Kidney (tissue), 14 donors: ENCODE results near the gene C3orf33. TPM values are rescaled to one million over a fixed set of nuclear protein-coding genes. Genes with fewer than 3 reads are reported as not detected.

Experiments used
- DNase-seq, 5 donors: peaks; one replicate each; pipeline ENCODE4 v3.0.0-alpha.2; 2013 to 2020
- FAIRE-seq: peaks from 2 replicates; lab custom pipeline; 2012; peaks lifted over from hg19 to GRCh38; lab: Jason Lieb, UNC
- H3K27ac ChIP-seq, 2 donors: one replicate each; pipeline ENCODE4 v1.7.0; 2013; ENCODE audit warnings: low read depth in 2 of 2, low read length in 2 of 2, inconsistent platforms in 1 of 2
- H3K27me3 ChIP-seq: one replicate; pipeline ENCODE4 v1.7.1; 2013; ENCODE audit warnings: low read length, inconsistent platforms; ENCODE audit not compliant: control insufficient read depth, insufficient read depth
- H3K36me3 ChIP-seq, 3 donors: one replicate each; pipeline versions ENCODE4 v1.7.0 to v1.7.1; 2013; ENCODE audit warnings: low read length in 3 of 3, control low read depth in 1 of 3, inconsistent platforms in 1 of 3; ENCODE audit not compliant: insufficient read depth in 3 of 3, control insufficient read depth in 2 of 3
- H3K4me1 ChIP-seq, 3 donors: one replicate each; pipeline versions ENCODE4 v1.7.0 to v1.7.1; 2013; ENCODE audit warnings: low read length in 3 of 3, inconsistent platforms in 1 of 3, low read depth in 1 of 3; ENCODE audit not compliant: control insufficient read depth in 2 of 3, insufficient read depth in 2 of 3
- H3K4me3 ChIP-seq, 3 donors: one replicate each; pipeline versions ENCODE4 v1.7.0 to v1.8.1; 2013; ENCODE audit warnings: low read length in 3 of 3, control low read depth in 1 of 3, inconsistent platforms in 1 of 3
- H3K9ac ChIP-seq, 3 donors: one replicate each; pipeline versions ENCODE4 v1.7.0 to v1.7.1; 2013; ENCODE audit warnings: low read length in 3 of 3, control low read depth in 1 of 3, inconsistent platforms in 1 of 3
- H3K9me3 ChIP-seq, 3 donors: one replicate each; pipeline versions ENCODE4 v1.7.0 to v1.7.1; 2013; ENCODE audit warnings: low read length in 3 of 3, control low read depth in 1 of 3, inconsistent platforms in 1 of 3; ENCODE audit not compliant: control insufficient read depth in 2 of 3, insufficient read depth in 1 of 3
- CTCF ChIP-seq: IDR thresholded peaks from 3 replicates; pipeline ENCODE4 v1.5.1; 2012; ENCODE audit warnings: mild to moderate bottlenecking, moderate library complexity, borderline replicate concordance; ENCODE audit not compliant: insufficient read depth; ENCODE audit errors: extremely low read depth
- intact Hi-C: fragments of 100-400 bp; cut with DNase I; formaldehyde crosslinking; loops from one replicate; pipeline ENCODE4 v1.11.1; 2022
- polyA plus RNA-seq: library from polyadenylated mRNA; stranded (reverse); fragments of 350-450 nt; fragmentation: Illumina TruSeq; extraction: RNeasy Lipid Tissue Mini Kit (QIAGEN cat#74804); gene quantifications from one replicate; pipeline ENCODE4 v1.2.3, GENCODE V29; 2014; ENCODE audit warnings: low read depth, low replicate concordance; ENCODE audit not compliant: insufficient read depth
- total RNA-seq: library from RNA; stranded (reverse); fragmentation: NEBNext Ultra II Directional; extraction: Animal tissue kit (Norgen Biotek cat#: 25700); gene quantifications from one replicate; pipeline ENCODE4 v1.2.1, GENCODE V29; 2021
- donor health status: control.
- donor health status: control.
- donor health status: control.
- donor health status: control.
- donor health status: control.
- donor health status: DM: yes; HTN: yes; CAD: no.
- donor health status: Normal renal cell carcinoma (clear cell type).

The C3orf33 gene
- total and polyA plus RNA-seq, 2 donors from 2014 or later = 6.0 to 8.1 TPM

GRCh38 chr3:155772801-155773200 is 33.3 kb downstream of the C3orf33 start:
- H3K4me3 ChIP-seq = no peak overlapping the region
- peaks cover 0 to 4% (median 2%) of the 10 kb centered on the region in 3 donors for H3K36me3 ChIP-seq
- FAIRE-seq = no peak
- no peak for TF ChIP-seq CTCF
- intact Hi-C loops = no loop called here
- DNase-seq = no peak
- H3K9ac ChIP-seq = no peak overlapping the region
- H3K4me1 ChIP-seq = no peaks in the 10 kb centered on the region
- H3K9me3 ChIP-seq = peaks cover 0 to 4% (median 0%) of the 10 kb centered on the region in 3 donors
- H3K27ac ChIP-seq = no peak overlapping the region
- no peaks in the 10 kb centered on the region for H3K27me3 ChIP-seq

- FAIRE-seq (no peak), DNase-seq (no peak)
- no peak overlapping the region for H3K27ac ChIP-seq
- H3K4me3 ChIP-seq = no peak overlapping the region
- peaks cover 0 to 4% (median 0%) of the 10 kb centered on the region in 3 donors for H3K9me3 ChIP-seq
- intact Hi-C loops = no loop called here
- H3K4me1 ChIP-seq = no peaks in the 10 kb centered on the region
- H3K36me3 ChIP-seq = peaks cover 2 to 4% (median 2%) of the 10 kb centered on the region in 3 donors
- H3K9ac ChIP-seq = no peak overlapping the region
- no peaks in the 10 kb centered on the region for H3K27me3 ChIP-seq
- no peak for TF ChIP-seq CTCF
Measured at GRCh38 chr3:155771126-155771525, 35.0 kb downstream of the C3orf33 start.

- TF ChIP-seq CTCF = no peak
- H3K27me3 ChIP-seq = no peaks in the 10 kb centered on the region
- no peaks in the 10 kb centered on the region for H3K4me1 ChIP-seq
- no peak overlapping the region for H3K4me3 ChIP-seq
- peaks cover 0 to 4% (median 0%) of the 10 kb centered on the region in 3 donors for H3K9me3 ChIP-seq
- intact Hi-C loops = no loop called here
- peaks cover 0 to 2% (median 0%) of the 10 kb centered on the region in 3 donors for H3K36me3 ChIP-seq
- H3K9ac ChIP-seq = no peak overlapping the region
- H3K27ac ChIP-seq = no peak overlapping the region
- DNase-seq (no peak), FAIRE-seq (no peak)
Measured at GRCh38 chr3:155766206-155766605, 39.9 kb downstream of the C3orf33 start.

- no peak for TF ChIP-seq CTCF
- Histone ChIP-seq H3K9ac (no peak overlapping the region), H3K4me1 (no peaks in the 10 kb centered on the region), H3K27me3 (no peaks in the 10 kb centered on the region), H3K4me3 (no peak overlapping the region), H3K9me3 (no peaks in the 10 kb centered on the region), H3K27ac (no peak overlapping the region), H3K36me3 (peaks cover 0 to 2% (median 0%) of the 10 kb centered on the region in 3 donors)
- intact Hi-C loops = no loop called here
- DNase-seq (no peak), FAIRE-seq (no peak)
Measured at GRCh38 chr3:155763870-155764463, 42.1 kb downstream of the C3orf33 start.
